ENCODE measurements around the gene TLR10. TPM values are rescaled to one million over a fixed set of nuclear protein-coding genes. Genes with fewer than 3 reads are reported as not detected.

TLR10 gene, protein sequence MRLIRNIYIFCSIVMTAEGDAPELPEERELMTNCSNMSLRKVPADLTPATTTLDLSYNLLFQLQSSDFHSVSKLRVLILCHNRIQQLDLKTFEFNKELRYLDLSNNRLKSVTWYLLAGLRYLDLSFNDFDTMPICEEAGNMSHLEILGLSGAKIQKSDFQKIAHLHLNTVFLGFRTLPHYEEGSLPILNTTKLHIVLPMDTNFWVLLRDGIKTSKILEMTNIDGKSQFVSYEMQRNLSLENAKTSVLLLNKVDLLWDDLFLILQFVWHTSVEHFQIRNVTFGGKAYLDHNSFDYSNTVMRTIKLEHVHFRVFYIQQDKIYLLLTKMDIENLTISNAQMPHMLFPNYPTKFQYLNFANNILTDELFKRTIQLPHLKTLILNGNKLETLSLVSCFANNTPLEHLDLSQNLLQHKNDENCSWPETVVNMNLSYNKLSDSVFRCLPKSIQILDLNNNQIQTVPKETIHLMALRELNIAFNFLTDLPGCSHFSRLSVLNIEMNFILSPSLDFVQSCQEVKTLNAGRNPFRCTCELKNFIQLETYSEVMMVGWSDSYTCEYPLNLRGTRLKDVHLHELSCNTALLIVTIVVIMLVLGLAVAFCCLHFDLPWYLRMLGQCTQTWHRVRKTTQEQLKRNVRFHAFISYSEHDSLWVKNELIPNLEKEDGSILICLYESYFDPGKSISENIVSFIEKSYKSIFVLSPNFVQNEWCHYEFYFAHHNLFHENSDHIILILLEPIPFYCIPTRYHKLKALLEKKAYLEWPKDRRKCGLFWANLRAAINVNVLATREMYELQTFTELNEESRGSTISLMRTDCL
- total RNA-seq (1 to 10 TPM in 1 of 7 donors, under 1 TPM in 3, not detected in 3; 0.08 to 1.4 (median 0.23) TPM), polyA plus RNA-seq (under 1 TPM; 0.10 to 0.35 TPM)
- long read RNA-seq, donor 1 = 0 reads
- long read RNA-seq, donor 2 = 0 reads
- long read RNA-seq, donor 3 = 0 reads

DNA sequence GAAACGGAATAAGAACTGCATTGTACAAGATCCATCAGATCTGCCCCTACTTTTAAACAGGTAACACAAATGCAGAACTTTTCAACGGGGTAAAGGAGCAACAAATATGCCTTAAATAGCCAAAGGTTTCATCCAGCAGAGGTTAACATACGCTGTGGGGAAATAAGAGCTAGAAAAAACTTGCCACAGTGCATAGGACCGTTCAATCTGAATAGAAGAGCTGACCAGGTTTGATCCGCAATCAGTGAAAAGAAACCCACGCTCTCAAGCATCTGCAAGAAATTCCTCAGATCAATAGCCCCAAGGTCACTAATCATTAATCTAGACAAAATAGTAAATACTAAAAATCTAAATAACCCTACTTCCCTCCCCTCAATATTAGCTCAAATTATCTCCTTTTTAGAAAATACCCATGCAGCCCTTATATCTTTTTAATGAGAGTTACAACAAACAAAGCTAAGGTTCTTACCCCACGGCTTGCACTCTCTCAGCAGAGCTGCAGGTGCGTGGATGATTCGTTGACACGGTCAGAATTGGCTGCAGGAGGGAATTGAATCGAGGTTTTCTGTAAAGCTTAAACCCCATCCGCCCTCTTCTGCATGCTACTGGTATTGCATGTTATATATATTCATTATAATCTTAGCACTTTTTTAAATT is at the start of gene TLR10:
Gene TLR10 (minus strand): TSS at position 539 of the 657 bp plus-strand sequence. CDS start 7,400 bp downstream, outside the sequence.
- intact Hi-C loops (cut with DNase I) = loop anchor here in 1 of 4 donors (5.0 kb wide), 1 partner anchor 720 kb away; no protein-coding TSS in a partner anchor
- H3K9me3 ChIP-seq = no peaks in the 10 kb centered on the region
- WGBS, 3 donors = 28 to 34% (median 31%) methylated on average over 12 of the region's 12 CpGs

DNA sequence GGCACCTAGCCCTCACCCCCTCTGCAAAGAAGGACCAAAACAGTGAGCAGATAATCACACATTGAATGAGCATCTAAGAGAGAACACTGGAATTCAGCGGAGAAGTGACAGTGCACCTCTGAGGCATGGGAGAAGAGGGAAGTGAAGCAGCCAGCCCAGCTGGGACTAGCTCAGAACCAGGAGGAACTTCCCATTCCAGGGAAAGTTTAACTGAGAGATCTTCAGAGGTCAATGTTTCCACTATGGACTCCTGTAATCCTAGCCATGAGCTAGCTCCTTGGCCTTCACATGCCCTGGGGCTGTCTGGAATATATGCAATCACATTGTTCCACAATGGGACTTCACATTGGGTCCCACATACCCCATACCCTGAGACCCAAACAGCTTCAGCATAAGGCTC is 49.4 kb upstream of the TLR10 start:
- TF ChIP-seq EP300 (IDR thresholded peaks at IDR 0.05) (no peak), POLR2A (IDR thresholded peaks at IDR 0.05) (no peak)
- TF ChIP-seq, protein P1, sequence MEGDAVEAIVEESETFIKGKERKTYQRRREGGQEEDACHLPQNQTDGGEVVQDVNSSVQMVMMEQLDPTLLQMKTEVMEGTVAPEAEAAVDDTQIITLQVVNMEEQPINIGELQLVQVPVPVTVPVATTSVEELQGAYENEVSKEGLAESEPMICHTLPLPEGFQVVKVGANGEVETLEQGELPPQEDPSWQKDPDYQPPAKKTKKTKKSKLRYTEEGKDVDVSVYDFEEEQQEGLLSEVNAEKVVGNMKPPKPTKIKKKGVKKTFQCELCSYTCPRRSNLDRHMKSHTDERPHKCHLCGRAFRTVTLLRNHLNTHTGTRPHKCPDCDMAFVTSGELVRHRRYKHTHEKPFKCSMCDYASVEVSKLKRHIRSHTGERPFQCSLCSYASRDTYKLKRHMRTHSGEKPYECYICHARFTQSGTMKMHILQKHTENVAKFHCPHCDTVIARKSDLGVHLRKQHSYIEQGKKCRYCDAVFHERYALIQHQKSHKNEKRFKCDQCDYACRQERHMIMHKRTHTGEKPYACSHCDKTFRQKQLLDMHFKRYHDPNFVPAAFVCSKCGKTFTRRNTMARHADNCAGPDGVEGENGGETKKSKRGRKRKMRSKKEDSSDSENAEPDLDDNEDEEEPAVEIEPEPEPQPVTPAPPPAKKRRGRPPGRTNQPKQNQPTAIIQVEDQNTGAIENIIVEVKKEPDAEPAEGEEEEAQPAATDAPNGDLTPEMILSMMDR (IDR thresholded peaks at IDR 0.05) = no peak

More for the DNA sequence above, at the start of gene TLR10:
- Histone ChIP-seq H3K4me3 (no peak within 1 kb of the TSS), H3K27me3 (no peaks in the 10 kb centered on the region), H3K27ac (no peak within 1 kb of the TSS), H3K4me1 (ENCODE audit: insufficient read depth) (no peaks in the 10 kb centered on the region), H3K36me3 (no peaks in the 10 kb centered on the region)
- no peak for TF ChIP-seq EP300 (IDR thresholded peaks at IDR 0.05)
- TF ChIP-seq, protein P1 (IDR thresholded peaks at IDR 0.05) = peak in 2 of 3 donors; percentile 61 to 64
- peak in 1 of 5 donors; percentile 40 for DNase-seq

DNA sequence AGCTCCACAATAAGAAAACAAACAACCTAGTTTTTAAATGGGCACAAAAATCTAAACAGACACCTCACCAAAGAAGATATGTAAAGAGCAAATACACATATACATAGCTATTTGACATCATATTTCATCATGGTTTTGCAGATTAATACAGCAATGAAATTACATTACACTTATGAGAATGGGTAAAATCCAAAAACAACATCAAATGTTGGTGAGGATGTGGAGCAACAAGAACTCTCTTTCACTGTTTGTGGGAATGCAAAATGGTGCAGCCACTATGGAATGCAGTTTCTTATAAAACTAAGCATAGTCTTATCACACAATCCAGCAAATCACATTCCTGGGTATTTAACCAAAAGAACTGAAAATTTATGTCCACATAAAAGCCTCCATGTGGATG is 48.9 kb upstream of the TLR10 start:
- Histone ChIP-seq H3K9me3 (no peaks in the 10 kb centered on the region), H3K4me3 (no peak overlapping the region), H3K4me1 (ENCODE audit: insufficient read depth) (no peaks in the 10 kb centered on the region), H3K27me3 (no peaks in the 10 kb centered on the region), H3K36me3 (no peaks in the 10 kb centered on the region), H3K27ac (no peak overlapping the region)
- intact Hi-C loops (cut with DNase I) = no loop called here
- no peak for DNase-seq
- no peak for TF ChIP-seq POLR2A (IDR thresholded peaks at IDR 0.05)
- TF ChIP-seq, protein P1 (IDR thresholded peaks at IDR 0.05) = no peak
- no peak for TF ChIP-seq EP300 (IDR thresholded peaks at IDR 0.05)

More for the DNA sequence above, 49.4 kb upstream of the TLR10 start:
- Histone ChIP-seq H3K9me3 (no peaks in the 10 kb centered on the region), H3K4me3 (no peak overlapping the region), H3K36me3 (no peaks in the 10 kb centered on the region), H3K4me1 (ENCODE audit: insufficient read depth) (no peaks in the 10 kb centered on the region), H3K27me3 (no peaks in the 10 kb centered on the region), H3K27ac (no peak overlapping the region)
- no peak for DNase-seq
- 93 to 97% (median 97%) methylated on average over 1 of the region's 1 CpG for WGBS, 3 donors
- intact Hi-C loops (cut with DNase I) = no loop called here

DNA sequence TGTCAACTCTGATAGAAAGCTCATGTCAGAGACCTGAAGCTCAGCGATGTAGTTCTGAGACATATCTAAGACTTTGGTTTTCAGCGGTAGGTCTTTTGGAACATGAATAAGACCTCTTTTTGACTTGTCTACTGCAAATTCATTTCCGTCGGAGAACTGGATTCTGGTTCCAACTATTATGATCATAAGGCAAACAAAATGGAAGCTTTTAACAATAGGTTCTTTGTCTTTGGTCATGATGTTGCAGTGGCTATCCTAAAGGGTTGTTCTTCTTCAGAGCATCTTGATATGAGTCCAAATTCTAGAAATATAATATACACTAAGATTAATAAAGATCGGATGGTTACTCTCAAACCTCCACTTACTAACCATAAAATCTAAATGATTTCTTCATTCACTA is 46.4 kb upstream of the TLR10 start:
- Histone ChIP-seq H3K36me3 (no peaks in the 10 kb centered on the region), H3K27ac (no peak overlapping the region), H3K9me3 (no peaks in the 10 kb centered on the region), H3K27me3 (no peaks in the 10 kb centered on the region), H3K4me3 (no peak overlapping the region), H3K4me1 (ENCODE audit: insufficient read depth) (no peaks in the 10 kb centered on the region)
- DNase-seq = no peak
- intact Hi-C loops (cut with DNase I) = no loop called here
- 96 to 98% (median 98%) methylated on average over 5 of the region's 5 CpGs for WGBS, 3 donors
- TF ChIP-seq EP300 (IDR thresholded peaks at IDR 0.05) = no peak

Measured in ovary (tissue), 10 donors.